ENCODE results near the gene ZC3HAV1L. TPM values are rescaled to one million over a fixed set of nuclear protein-coding genes. Genes with fewer than 3 reads are reported as not detected.

Gene ZC3HAV1L
- total RNA-seq, 1 donor from 2014 or later = 18.2 TPM

DNA sequence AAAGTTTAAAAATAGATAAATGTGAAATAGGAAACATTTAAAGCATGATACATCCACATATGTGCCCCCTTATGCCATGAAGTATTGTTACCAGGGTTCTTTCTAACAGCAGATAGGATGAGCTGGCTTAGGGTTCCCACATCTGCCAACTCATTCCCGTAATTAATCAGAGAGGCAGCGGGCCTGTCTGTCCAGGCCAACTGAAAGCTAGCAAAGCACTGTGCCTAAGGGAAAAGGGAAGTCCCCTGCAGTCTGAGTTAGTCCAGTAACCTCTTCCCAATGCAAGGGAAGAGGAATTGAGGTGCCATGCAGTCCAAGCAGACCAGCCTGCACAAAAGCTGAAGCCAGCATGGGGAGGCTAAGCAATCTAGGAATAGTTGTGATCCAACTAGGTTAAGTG lies 18.3 kb upstream of the ZC3HAV1L start:
- TF ChIP-seq, protein P1, sequence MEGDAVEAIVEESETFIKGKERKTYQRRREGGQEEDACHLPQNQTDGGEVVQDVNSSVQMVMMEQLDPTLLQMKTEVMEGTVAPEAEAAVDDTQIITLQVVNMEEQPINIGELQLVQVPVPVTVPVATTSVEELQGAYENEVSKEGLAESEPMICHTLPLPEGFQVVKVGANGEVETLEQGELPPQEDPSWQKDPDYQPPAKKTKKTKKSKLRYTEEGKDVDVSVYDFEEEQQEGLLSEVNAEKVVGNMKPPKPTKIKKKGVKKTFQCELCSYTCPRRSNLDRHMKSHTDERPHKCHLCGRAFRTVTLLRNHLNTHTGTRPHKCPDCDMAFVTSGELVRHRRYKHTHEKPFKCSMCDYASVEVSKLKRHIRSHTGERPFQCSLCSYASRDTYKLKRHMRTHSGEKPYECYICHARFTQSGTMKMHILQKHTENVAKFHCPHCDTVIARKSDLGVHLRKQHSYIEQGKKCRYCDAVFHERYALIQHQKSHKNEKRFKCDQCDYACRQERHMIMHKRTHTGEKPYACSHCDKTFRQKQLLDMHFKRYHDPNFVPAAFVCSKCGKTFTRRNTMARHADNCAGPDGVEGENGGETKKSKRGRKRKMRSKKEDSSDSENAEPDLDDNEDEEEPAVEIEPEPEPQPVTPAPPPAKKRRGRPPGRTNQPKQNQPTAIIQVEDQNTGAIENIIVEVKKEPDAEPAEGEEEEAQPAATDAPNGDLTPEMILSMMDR (IDR thresholded peaks at IDR 0.05; ENCODE audit: unreplicated experiment) = no peak
- H3K27me3 Mint-ChIP-seq = no peaks in the 10 kb centered on the region
- H3K4me3 Mint-ChIP-seq (ENCODE audit: low read depth) = no peak overlapping the region
- no peaks in the 10 kb centered on the region for H3K9me3 Mint-ChIP-seq (ENCODE audit: low read depth)
- no peaks in the 10 kb centered on the region for H3K4me1 Mint-ChIP-seq (ENCODE audit: low read depth)
- DNase-seq (ENCODE audit: low spot score, unreplicated experiment) = no peak
- H3K27ac Mint-ChIP-seq = no peak overlapping the region
- peaks cover 20% of the 10 kb centered on the region for H3K36me3 Mint-ChIP-seq (ENCODE audit: insufficient read depth)

DNA sequence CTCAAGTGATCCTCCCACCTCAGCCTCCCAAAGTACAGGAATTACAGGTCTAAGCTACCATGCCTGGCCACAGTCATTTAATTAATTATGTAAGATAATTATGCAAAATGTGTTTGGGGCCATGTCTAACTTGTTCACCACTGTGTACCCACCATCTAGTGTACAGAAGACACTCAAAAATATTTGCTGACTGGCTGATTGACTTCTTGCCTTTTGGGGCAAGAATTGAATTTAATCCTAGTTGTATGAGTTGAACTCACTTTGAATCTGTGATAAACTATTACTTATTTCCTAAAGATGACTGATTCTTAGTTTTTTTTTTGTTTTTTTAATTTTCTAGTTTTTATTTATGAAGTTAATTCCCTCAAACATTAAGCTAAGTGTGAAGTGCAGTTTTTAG lies 15.8 kb upstream of the ZC3HAV1L start:
- no peaks in the 10 kb centered on the region for H3K4me1 Mint-ChIP-seq (ENCODE audit: low read depth)
- no peaks in the 10 kb centered on the region for H3K9me3 Mint-ChIP-seq (ENCODE audit: low read depth)
- no peaks in the 10 kb centered on the region for H3K27me3 Mint-ChIP-seq
- H3K36me3 Mint-ChIP-seq (ENCODE audit: insufficient read depth) = peaks cover 24% of the 10 kb centered on the region
- no peak overlapping the region for H3K4me3 Mint-ChIP-seq (ENCODE audit: low read depth)
- H3K27ac Mint-ChIP-seq = no peak overlapping the region
- DNase-seq (ENCODE audit: low spot score, unreplicated experiment) = no peak
- TF ChIP-seq, protein P1 (IDR thresholded peaks at IDR 0.05; ENCODE audit: unreplicated experiment) = no peak

DNA sequence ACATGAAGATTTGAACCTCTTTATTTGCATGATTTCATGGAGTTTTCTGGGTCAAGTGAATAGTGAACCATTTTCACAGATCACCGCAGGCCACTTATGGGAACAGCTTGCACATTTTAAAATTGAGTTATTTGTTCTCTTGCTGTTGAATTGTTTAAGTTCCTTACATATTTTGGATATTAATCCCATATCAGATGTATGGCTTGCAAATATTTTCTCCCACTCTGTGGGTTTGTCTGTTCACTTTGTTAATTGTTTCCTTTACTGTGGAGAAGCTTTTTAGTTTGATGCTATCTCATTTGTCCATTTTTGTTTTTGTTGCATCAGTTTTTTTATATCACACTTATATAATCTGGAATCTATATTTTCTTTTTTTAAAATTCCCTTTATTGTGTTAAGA lies 14.1 kb upstream of the ZC3HAV1L start:
- no peaks in the 10 kb centered on the region for H3K4me1 Mint-ChIP-seq (ENCODE audit: low read depth)
- H3K36me3 Mint-ChIP-seq (ENCODE audit: insufficient read depth) = peaks cover 30% of the 10 kb centered on the region
- no peaks in the 10 kb centered on the region for H3K9me3 Mint-ChIP-seq (ENCODE audit: low read depth)
- no peaks in the 10 kb centered on the region for H3K27me3 Mint-ChIP-seq
- DNase-seq (ENCODE audit: low spot score, unreplicated experiment) = no peak
- no peak overlapping the region for H3K27ac Mint-ChIP-seq
- TF ChIP-seq, protein P1 (IDR thresholded peaks at IDR 0.05; ENCODE audit: unreplicated experiment) = no peak
- H3K4me3 Mint-ChIP-seq (ENCODE audit: low read depth) = no peak overlapping the region

DNA sequence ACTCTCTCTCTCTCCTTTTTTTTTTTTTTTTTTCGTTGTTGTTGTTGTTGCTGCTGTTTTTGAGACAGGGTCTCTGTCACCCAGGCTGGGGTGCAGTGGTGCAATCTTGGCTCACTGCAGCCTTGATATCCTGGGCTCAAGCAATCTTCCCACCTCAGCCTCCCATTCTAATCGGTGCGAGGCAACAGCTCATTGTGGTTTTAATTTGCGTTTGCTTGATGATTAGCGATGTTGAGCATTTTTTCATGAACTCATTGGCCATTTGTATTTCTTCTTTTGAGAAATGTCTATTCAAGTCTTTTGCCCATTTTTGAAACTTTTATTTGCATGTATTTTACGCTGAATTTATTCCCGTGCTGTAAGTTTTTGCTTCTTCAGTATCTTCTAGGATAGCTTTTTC lies 13.3 kb upstream of the ZC3HAV1L start:
- Mint-ChIP-seq H3K9me3 (ENCODE audit: low read depth) (no peaks in the 10 kb centered on the region), H3K4me3 (ENCODE audit: low read depth) (no peak overlapping the region), H3K4me1 (ENCODE audit: low read depth) (no peaks in the 10 kb centered on the region), H3K27ac (no peak overlapping the region), H3K36me3 (ENCODE audit: insufficient read depth) (peaks cover 31% of the 10 kb centered on the region), H3K27me3 (no peaks in the 10 kb centered on the region)
- no peak for DNase-seq (ENCODE audit: low spot score, unreplicated experiment)
- TF ChIP-seq, protein P1 (IDR thresholded peaks at IDR 0.05; ENCODE audit: unreplicated experiment) = no peak

DNA sequence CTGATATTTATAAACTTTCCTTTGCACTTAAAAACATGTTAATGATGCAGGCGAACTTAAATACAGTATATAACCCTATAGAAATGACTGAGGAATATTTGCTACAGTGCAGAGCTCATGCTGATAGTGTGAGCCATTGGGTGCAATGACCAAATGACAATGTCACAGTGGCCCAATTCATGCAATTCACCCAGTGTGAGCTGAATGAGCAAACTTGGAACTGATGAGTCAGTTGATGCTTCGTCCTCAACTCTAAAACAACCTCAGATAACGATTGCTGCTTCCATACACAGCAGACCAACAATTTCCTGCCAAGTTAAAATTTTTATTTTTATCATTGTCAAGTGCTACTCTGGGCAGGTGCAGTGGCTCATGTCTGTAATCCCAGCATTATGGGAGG lies 12.1 kb upstream of the ZC3HAV1L start:
- DNase-seq (ENCODE audit: low spot score, unreplicated experiment) = no peak
- Mint-ChIP-seq H3K36me3 (ENCODE audit: insufficient read depth) (peaks cover 30% of the 10 kb centered on the region), H3K27me3 (no peaks in the 10 kb centered on the region), H3K4me1 (ENCODE audit: low read depth) (no peaks in the 10 kb centered on the region), H3K4me3 (ENCODE audit: low read depth) (no peak overlapping the region), H3K27ac (no peak overlapping the region), H3K9me3 (ENCODE audit: low read depth) (no peaks in the 10 kb centered on the region)
- TF ChIP-seq, protein P1 (IDR thresholded peaks at IDR 0.05; ENCODE audit: unreplicated experiment) = no peak

Data from progenitor cell of endocrine pancreas (in vitro differentiated cells).